Endometrial microvascular endothelial cells (primary cell): ENCODE data around the gene PWWP2B. TPM values are rescaled to one million over a fixed set of nuclear protein-coding genes. Genes with fewer than 3 reads are reported as not detected.

Experiments used
- in situ Hi-C: cut with HindIII; loops from 2 replicates; pipeline ENCODE4 v1.10.0; 2017; ENCODE audit warnings: low sequenced_read_pairs, low pct_unique_long_range_greater_than_20kb; ENCODE audit errors: inconsistent ontology term
- total RNA-seq: library from RNA; depleted of rRNA; stranded (reverse); fragments of >200 nt; gene quantifications from one replicate; pipeline ENCODE4 v1.2.3, GENCODE V29; 2015; ENCODE audit errors: inconsistent ontology term

The PWWP2B gene
- total RNA-seq, 1 donor from 2014 or later, result 4.9 TPM

DNA sequence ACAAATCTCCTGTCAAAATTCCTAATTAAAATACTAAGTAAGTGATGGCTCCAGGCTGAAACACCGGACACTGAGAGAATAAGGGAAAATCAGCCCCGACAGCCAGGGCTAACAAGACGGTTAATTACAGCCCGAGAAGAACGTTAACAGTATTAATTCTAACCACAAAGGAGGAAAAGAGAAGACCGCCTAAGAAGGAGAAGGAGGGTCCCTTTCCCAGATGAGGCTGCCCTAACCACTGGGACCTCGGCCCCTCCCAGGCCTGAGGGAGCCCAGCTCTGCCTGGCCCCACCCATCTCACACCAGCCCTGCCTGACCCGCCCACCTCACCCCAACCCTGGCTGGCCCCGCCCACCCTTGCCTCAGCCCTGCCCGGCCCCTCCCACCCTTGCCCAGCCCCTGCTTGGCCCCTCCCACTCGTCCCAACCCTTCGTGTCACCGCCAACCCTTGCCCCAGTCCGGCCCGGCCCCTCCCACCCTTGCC is 51.3 kb downstream of the PWWP2B start:
- in situ Hi-C loops, result no loop called here

DNA sequence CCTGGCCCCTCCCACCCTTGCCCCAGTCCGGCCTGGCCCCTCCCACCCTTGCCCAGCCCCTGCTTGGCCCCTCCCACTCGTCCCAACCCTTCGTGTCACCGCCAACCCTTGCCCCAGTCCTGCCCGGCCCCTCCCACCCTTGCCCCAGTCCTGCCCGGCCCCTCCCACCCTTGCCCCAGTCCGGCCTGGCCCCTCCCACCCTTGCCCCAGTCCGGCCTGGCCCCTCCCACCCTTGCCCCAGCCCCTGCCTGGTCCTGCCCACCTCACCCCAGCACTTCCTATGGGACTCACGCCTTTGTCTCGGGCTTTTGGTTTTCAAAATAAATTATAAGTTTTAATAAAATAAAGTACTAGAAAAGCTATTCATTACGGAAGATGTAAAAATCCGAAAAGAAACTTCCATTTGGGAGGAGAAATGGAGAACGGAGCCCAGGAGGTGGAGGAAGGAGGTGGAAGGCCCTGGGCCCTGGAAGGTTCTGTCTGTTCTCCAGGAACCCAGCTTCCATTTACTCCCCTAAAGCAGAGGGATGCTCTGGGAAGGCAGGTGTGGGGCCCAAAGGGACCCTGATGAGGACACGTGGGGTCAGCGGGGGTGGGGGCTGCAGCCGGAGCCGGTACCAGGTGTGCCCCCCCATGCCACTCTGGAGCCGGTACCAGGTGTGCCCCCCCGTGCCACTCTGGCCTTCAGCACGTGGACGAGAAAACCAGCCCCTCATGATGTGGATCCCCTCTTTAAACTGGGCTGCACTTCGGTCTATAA is 52.2 kb downstream of the PWWP2B start:
- in situ Hi-C loops, result no loop called here

- in situ Hi-C loops, result no loop called here
These were observed 52.8 kb downstream of the PWWP2B start for GRCh38 chr10:132449811-132450181.

DNA sequence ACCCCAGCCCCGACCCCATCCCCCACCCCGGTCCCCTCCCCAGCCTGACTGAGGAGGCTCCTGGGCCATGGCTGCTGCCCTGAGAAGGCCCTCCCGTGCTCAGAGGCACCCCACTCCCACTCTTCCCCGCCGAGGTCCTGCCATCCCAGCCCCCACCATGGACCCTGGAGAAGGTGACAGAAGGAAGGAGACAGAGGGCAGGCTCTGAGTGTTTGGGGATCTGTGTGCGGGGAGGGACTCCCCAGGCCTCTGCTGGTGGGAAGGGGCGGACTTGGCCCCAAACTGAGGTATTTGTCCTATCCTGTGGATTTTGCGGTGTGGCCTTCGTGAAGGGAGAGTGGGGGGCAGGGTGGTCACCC is 53.4 kb downstream of the PWWP2B start:
- in situ Hi-C loops, result no loop called here

- in situ Hi-C loops, result no loop called here
These were observed 54.0 kb downstream of the PWWP2B start for GRCh38 chr10:132450825-132451505.

GRCh38 chr10:132451506-132452215 is 54.7 kb downstream of the PWWP2B start:
- in situ Hi-C loops, result no loop called here

DNA sequence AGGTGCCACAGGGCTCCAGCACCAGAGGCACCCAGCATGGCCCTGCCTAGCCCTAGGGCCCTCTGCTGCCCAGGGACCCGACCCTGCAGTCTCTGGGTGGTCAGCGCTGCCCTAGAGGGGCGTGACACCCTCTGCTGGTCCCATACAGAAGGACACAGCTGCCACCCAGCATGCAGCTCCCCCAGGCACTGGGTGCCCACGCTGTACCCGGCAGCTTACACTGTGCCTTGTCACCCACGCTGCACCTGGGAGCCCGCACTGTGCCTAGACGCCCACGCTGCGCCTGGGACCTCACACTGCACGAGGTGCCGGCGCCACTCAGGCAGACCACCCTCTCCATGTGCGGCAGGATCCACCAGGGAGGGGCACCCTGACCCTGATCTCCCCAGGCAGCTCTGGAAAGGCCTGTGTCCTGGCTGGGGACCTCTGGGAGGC is 55.2 kb downstream of the PWWP2B start:
- in situ Hi-C loops, result no loop called here

- in situ Hi-C loops, result no loop called here
These were observed 55.9 kb downstream of the PWWP2B start for GRCh38 chr10:132452651-132453469.

DNA sequence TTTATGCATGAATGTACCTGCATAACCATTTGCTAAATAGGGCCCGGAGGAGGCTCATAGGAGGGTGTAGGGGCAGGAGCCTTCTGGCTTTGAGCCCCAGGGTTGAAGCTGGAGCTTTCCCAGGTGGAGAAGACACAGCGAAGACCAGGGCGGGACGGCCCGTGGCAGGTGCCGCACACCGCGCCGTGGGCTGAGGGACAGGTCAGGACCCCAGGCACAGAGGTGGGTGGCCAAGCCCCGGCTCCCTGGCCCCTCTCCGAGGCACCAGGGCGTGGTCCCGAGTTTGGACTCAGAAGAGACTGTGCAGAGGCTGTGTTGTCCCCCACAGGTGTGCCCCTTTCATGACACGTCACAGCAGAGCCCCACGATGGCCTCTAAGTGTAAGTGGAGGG is 56.5 kb downstream of the PWWP2B start:
- in situ Hi-C loops, result no loop called here

- in situ Hi-C loops, result no loop called here
These were observed 57.5 kb downstream of the PWWP2B start for GRCh38 chr10:132454296-132455198.

GRCh38 chr10:132455441-132455971 is 58.5 kb downstream of the PWWP2B start:
- in situ Hi-C loops, result no loop called here

DNA sequence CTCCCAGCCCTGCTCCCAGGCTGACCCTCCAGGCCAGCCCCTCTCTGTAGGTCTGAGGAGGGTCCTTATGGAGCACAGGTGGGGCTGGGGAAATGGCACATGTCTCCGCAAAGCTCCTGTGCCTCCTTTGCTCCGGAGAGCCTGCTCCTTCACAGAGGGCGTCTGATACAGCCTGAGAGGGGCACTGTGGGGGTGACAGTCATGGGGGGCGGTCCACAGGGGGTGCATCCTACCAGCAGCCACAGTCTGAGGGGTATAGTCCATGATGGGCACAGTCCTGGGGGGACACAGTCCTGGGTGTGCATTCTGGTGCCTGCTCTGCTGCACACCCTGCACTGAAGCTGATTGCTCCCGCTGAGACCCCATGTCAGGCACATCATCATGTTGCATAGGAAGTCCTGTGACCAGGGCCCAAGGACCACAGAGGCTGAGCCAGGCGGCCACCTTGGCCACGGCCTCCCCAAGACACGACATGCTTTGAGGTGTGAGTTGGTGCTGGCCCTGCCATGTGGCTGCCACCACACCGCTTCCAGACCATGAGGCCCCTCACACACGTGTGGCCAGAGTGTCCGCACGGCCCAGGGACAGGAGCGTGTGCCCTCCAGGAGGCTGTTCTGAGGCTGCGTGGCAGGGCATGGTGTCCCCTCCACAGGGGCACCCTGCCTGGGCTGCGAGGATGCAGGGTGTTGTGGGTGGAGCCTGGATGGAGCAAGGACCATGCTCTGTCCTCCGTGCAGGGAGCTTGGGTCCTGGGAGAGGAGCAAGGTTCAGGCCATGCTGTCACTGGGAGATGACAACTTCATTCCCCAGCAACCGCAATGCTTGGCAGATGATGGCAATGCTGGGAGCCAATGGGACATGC is 59.2 kb downstream of the PWWP2B start:
- in situ Hi-C loops, result no loop called here

DNA sequence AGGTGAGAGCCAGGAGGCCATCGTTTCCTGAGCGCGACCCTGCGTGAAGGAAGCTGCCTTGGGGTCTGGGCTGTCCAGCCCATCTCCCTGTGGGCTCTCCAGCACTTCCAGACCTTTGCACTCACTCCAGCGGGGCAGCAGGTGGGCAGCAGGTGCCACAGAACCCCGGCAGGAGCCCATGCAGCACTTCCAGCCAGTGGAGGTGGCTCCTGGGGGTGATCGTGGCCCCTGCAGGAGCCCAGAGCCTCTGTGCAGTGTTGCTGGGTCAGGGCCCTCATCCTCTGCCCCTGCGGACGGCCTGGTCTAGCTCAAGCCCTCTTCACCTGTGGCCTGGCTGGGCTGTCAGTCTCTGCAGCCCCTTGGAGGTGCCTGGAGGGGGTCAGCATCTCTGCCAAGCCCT is 59.9 kb downstream of the PWWP2B start:
- in situ Hi-C loops, result no loop called here

- in situ Hi-C loops, result no loop called here
These were observed 60.5 kb downstream of the PWWP2B start for GRCh38 chr10:132457328-132458070.

GRCh38 chr10:132458071-132458585 is 61.1 kb downstream of the PWWP2B start:
- in situ Hi-C loops, result no loop called here

GRCh38 chr10:132458586-132459300 is 61.7 kb downstream of the PWWP2B start:
- in situ Hi-C loops, result no loop called here
